Activated CD4-positive, CD25-positive, alpha-beta regulatory T cell (primary cell): ENCODE data around the gene GOLGB1.
A peak's percentile ranks its signal among the peaks of the same experiment; 100 is the strongest.
"Not testable (repeated sequence)": the region's sequence is repeated elsewhere in the genome, so short reads cannot be mapped to it uniquely, and the experiment has no call there.

Source experiments
- DNase-seq, 4 experiments: peaks; one replicate each; lab custom pipeline; 2025; lab: John Stamatoyannopoulos, UW

The GOLGB1 gene, protein sequence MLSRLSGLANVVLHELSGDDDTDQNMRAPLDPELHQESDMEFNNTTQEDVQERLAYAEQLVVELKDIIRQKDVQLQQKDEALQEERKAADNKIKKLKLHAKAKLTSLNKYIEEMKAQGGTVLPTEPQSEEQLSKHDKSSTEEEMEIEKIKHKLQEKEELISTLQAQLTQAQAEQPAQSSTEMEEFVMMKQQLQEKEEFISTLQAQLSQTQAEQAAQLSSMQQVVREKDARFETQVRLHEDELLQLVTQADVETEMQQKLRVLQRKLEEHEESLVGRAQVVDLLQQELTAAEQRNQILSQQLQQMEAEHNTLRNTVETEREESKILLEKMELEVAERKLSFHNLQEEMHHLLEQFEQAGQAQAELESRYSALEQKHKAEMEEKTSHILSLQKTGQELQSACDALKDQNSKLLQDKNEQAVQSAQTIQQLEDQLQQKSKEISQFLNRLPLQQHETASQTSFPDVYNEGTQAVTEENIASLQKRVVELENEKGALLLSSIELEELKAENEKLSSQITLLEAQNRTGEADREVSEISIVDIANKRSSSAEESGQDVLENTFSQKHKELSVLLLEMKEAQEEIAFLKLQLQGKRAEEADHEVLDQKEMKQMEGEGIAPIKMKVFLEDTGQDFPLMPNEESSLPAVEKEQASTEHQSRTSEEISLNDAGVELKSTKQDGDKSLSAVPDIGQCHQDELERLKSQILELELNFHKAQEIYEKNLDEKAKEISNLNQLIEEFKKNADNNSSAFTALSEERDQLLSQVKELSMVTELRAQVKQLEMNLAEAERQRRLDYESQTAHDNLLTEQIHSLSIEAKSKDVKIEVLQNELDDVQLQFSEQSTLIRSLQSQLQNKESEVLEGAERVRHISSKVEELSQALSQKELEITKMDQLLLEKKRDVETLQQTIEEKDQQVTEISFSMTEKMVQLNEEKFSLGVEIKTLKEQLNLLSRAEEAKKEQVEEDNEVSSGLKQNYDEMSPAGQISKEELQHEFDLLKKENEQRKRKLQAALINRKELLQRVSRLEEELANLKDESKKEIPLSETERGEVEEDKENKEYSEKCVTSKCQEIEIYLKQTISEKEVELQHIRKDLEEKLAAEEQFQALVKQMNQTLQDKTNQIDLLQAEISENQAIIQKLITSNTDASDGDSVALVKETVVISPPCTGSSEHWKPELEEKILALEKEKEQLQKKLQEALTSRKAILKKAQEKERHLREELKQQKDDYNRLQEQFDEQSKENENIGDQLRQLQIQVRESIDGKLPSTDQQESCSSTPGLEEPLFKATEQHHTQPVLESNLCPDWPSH (N-terminal part only)

DNA sequence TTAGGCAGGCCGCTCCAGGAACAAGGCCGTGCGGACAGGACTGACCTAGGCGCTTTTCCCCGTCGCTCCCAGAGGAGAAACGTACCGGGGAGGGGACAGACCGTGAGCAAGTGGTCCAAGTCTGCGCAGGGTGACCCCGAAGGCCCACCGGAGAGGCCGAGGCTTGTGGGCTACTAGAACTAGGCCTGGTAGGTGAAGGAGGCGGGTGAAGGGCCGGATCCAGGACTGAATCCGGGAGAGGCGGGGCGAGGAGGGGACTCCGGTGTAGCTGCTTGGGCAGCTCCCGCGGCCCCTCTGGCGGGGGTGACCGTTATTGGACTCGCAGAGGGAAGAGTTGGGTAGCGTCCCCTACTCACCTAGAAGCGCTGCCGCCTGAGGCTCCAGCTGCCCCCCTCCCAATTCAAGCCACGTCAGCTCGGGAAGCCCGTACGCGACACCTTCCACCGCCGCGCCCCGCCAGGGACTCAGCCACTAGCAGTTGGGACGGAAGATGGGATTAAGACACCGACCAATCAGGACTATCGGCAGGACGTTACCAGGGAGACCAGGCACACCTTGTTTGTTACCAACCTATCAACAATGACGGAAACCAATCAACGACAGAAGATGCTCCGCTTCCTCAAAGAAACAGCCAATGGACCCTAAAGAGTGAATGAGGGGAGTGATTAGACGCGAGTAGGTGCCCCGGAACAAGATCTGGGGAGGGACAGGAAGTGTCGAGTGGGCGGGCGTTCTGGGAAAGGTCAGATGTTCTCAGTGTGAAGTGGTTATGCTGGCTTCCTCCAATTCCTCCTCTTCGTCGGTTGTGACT, at the start of gene GOLGB1:
GOLGB1 (minus strand) TSS at position 466 of the 811 bp plus-strand sequence. CDS start 18,770 bp downstream, outside the sequence.
- DNase-seq, result peak; percentile 83 to 93 (median 90)

DNA sequence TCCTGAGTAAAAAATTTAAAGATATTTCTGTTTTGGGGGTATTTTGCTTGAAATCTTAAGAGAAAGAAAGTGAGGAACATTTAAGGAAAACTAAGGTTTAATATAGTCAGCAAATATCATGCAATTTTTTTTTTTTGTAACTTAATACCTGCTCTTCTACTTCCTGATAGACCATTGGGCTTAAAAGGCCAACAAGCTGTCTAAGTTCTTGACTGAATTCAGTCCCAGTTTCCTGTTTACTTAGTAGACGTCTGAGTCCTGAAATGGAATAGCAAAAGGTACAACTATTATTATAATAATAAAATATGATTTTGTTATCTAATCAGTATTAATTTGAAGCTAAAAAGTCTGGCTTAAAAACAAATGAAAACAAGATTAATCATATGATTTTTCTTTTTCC, 47.4 kb upstream of the GOLGB1 start:
- DNase-seq, result no peak

DNA sequence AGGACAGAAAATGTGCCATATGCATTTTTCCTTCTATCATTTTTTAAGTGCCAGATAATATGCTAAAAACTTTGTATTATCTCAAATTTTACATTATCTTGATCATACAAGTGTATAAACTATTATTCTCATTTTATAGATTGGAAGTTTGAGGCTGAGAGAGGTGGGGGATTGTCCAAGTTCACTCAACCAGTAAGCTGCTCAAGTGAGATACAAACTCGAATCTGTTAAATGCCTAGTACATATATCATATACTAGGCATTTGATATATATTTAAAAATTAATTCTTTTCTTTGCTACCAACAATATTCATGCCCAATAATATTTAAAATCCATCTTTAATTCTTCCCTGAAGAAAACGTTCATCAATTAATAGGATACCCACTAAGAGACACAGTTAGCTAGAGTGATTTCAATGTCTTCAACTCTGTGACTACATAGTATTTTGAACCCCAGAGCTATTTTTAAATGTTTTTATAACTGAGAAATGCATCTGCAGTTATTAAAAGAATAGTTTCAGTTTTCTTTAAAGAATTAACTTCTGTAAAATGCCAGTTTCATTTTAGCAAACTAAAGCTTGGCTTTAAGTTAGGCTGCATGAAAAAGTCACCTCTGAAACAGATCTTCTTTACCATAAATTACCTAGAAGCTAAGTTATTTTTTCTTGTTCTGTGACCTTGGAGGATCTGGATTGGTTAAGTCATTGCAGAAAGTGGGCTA, 44.9 kb upstream of the GOLGB1 start:
- no peak for DNase-seq

DNA sequence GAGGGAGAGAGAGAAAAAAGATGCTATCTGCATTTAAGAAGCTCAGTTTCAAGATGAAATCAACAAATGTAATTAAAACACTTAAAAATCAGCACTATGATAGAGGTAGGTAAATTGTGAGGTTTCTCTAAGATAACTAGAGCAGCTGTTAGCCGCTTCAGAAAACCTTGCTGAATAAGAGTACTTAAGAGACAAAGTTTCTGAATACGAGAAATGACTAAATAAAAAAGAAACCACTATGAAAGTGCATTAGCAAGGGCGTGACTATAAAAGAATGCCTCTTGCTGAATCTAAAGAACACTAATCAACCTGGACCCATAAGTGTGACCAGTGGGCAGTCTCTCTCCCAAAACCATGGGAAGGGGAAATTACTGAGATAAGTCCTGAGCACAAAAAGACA, 43.5 kb upstream of the GOLGB1 start:
- no peak for DNase-seq

DNA sequence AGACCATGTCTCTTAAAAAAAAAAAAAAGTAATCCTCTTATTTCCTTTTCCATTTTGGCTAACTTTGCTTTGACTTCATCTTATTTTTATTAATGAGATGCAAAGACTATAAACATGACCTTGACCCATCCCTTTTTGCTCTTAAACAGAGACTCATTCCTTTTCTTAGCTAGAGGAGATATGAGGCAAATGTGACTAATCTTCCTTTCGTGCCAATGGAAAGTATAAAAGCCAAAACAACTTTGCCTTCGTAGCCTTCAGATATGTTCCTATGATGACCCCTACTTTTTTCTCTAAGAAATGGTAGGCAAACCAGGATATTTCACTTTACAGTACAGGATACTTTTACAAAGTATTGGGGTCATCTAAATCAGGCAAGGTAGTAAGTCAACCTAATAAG, 36.9 kb upstream of the GOLGB1 start:
- no peak for DNase-seq

DNA sequence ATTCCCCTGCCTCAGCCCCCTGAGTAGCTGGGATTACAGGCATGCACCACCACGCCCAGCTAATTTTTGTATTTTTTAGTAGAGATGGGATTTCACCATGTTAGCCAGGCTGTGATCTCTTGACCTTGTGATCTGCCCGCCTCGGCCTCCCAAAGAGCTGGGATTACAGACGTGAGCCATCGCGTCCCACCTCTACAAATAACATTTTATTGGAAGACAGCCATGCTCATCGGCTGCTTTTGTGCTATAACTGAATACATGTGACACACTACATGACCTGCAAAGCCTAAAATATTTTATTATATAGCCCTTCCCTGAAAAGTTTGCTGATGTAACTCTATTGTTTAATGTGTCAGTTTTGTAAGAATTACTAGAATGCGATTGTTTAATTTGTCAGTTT, 33.2 kb upstream of the GOLGB1 start:
- DNase-seq, result not testable (repeated sequence)

DNA sequence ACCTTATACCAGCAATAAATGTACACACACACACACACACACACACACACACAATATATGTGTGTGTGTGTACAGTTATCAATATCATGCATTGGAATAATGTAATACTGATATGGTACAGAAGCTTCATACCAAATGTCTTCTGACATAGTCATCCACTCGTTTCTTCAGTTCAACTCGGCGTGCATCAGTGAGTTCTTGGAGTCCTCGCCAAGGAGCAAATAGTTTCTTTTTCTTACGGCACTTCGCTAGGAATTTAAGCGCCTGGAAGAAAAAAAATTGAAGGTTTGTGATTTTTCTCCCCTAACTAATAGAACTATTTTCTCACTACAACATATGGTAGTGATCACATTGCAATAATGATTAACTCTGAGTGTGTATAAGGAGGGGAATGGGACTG, 32.1 kb upstream of the GOLGB1 start:
- no peak for DNase-seq

DNA sequence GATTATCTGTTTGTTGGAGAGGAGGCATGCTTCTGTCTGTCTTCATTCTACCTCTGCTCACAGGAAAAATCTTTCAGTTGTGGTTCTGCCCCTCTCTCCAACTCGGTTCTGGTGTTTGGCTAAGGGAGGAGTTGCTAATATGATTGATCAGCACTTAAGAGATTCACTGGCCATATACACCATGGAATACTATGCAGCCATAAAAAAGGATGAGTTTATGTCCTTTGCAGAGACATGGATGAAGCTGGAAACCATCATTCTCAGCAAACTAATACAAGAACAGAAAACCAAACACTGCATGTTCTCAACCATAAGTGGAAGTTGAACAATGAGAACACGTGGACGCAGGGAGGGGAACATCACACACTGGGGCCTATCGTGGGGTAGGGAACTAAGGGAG, 25.6 kb upstream of the GOLGB1 start:
- not testable (repeated sequence) for DNase-seq

DNA sequence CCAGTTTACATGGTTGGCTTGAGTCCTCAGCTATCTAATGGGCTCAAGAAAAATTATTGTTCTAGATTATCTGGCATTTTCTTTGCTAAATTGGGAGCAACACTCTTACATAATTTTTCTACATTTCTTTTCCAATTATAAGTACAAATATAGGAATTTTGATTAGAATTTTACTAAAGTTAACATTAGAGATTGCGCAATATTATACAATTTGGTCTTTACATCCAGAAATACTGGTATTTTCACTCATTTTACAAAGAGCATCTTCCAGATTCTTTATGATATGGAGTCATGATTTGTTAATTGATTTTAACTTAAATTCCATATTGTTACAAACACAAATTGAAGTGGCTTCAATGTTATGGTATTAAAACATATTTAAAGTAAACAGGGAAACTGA, 19.7 kb upstream of the GOLGB1 start:
- no peak for DNase-seq

DNA sequence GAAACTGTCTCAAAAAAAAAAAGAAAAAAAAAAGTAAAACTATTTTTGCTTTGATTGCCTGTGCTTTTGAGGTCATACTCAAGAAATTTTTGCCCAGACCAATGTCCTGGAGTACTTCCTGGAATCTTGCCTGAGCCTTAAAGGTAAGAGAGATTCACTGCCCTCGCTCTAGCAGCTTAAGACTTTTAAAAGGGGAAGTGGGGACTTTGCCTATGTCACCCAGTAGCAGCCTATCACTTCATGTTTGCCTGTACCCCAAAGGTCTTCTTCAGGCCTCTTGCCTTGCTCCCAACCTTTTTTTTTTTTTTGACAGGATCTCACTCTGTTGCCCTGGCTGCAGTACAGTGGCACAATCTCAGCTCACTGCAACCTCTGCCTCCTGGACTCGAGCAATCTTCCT, 18.9 kb upstream of the GOLGB1 start:
- DNase-seq, result no peak

DNA sequence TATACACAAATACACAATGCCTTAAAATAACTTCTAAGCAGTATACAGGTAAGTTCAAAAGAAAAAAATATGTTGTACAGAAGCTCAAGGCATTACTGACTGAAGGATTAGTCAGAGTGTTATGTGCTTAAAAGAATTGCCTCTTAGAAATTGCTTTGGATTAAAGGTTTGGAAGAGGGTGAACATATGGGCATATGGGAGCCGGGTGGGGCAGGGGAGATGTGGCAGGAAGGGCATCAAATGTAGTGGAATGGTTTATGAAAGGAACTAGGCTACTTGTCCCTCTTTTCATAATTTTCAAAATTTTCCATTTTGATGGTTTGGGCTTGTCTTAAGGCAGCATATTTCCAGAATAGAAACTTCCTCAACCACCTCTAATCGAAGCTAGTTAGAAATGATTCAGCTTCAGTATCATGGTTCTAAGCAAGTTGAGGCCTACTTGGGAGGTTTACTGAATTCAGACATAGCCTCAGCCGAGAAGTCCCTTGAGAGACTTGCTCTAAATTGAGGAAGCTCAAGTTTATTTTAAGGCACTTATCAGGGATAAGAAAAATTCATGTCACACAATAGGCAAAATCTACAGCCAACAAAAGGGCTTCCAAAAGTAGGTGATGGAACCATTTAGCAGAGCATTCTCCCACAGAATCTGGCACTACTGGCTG, 10.1 kb upstream of the GOLGB1 start:
- no peak for DNase-seq

DNA sequence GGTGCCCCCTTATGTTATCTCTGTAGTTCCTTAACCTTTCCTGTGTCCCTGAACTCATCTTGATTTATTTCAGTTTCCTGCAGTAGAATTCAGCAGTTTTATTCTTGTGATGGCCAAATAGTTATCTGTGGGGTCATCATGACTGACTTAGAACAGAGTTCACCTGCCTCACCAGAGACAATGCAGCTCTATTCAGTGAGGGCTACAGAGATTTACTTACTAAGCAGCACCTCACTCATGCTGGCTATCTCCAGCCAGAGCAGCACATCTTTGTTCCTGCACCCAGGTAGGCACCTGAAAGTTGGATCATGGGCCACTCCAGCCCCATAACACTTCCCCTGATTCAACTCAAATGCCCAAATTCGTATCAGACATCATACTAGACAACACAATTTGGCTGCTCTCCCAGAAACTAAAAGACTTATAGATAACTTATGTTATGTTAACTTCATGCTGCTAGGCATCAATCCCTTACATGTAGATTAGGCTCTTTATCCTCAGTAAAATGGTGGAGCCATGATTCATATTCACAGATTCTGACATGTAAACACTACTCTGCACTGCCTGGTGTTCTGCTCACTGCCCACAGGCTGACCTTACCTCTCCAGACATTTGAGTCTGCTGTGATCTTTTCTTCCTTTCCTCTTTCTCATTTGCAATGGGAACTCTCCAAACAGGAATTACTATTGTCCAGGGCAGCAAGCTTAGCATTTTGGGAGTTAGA, 9.3 kb upstream of the GOLGB1 start:
- no peak for DNase-seq

DNA sequence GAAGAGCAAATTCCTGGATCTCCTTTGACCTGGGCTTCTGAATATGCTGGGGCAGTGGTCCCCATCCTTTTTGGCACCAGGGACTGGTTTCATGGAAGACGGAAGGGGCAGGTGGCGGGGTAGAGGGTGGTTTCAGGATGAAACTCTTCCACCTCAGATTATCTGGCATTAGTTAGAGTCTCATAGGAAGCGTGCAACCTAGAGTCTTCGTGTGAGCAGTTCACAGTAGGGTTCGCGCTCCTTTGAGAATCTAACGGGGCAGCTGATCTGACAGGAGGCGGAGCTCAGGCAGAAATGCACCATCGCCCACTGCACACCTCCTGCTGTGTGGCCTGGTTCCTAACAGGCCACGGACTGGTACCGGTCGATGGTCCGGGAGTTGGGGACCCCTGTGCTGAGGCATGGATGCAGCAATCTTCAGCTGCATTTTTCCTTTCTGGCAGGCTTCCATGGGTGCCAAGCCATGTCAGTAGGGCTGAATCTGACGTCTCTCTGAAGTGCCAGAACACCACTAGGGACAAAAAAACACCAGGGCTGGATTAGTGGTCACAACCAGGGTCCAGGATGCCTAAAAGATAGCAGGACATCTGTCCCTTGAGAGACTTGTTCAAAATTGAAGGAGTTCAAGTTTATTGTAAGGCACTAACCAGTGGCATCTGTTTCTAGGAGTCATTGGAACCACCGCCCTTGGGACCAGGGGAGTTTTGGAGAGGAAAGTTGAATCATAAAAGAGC, 8.4 kb upstream of the GOLGB1 start:
- DNase-seq, result no peak

DNA sequence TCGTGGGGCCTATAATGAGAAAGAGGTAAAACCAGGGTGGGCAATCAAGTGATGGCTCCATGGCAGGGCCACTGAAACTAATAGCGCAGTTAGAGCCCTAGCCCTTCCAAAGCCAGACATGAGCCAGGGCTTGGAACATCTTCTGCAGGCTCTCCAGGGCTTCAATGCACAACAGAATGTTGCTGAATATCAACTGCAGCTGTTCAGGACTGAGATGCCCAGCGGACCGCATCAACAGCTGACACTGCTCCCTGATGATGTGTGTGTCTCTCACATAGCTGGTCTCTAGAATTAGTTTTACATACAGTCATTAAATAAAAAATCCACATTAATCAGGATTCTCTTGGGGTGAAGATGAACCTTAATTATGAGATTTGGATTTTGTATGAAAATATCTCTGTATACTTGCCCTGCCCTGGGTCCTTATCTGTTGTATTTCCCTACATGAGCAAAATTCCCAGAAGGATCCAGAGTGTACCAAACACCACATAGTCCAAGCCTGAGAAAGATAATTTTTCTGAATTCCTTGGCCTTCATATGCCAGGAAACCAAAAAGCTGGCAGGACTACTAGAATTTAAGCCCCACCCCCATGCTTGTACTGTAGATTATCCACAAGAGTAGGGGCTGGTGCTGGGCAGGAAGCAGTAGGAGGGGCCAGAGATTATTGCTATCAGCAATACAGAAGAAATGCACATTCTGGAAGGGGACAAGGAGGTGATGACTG, 7.7 kb upstream of the GOLGB1 start:
- DNase-seq, result no peak

DNA sequence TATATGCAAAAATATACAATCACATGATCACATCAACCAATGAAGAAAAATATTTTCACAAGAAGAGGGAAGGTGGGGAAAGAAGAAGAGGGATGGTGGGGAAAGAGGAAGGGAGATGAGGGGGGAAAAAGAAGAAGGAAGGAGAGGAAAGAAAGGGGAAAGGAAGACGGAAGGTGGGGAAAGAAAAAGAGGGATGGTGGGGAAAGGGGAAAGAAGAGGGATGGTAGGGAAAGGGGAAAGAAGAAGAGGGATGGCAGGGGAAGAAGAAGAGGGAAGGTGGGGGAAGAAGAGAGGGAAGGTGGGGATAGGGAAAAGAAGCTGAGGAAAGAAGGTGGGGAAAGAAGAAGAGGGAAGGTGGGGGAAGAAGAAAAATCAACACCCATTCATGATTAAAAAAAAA, 3.2 kb upstream of the GOLGB1 start:
- no peak for DNase-seq

DNA sequence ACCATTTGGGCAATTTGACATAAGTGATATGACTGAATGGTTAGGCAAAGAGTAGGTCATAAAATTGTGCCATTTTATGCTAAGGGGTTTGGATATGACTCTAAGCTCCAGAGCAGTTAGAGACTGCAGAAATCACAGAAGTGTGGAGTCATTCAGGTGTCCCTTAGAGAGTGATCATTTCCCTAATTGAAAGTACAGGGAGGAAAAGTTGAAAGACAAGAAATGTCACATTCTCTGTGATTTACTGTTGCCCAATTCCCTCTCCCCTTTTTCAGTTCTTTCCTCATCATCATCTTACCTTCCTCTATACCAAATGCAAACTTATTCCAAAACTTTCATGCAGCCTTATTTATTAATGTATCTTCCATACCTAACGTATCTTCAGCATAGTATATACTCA, 2.7 kb upstream of the GOLGB1 start:
- no peak for DNase-seq

DNA sequence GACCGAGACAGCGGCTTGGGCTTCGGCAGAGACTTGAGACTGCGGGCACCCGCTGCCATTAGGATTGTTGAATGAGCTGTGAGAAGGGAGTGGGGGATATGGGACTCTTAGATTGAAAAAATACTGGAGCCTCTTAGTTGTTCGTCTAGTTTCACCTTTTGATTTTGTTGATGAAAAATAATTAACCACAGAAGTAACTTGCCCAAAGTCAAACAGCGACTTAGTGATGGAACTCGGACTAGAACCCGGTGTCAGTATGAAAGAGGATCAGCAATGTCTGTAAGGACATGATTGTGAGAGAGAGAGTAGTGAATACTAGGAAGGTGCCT, 510 bp upstream of the GOLGB1 start:
- DNase-seq, result no peak

DNA sequence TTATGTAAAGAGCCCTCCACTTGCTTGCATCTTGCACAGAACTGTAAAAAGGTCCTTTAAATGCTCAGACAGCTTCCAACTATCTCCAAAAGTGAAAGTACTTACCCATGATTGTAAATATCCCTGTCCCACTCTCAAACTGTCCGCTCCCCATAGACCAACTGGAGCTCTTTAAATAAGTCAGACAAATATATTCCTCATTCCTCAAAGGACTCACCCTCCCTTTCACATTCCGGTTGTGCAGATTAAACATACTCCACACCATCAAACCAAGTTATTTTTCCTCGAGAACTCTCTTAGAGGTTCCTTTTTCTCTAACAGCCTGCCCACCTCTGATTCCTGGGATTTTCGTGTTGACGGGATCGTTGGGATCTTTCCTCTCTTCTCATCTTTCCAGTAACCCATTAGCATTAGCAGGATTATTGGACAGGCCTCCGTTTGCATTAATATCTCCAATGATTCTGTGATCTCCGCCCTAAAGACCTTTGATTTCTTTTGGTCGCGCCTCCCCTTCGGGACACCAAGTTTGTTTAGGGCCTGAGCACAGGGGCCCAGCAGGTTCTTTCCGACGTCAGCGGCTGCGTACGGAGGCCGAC, 763 bp downstream of the GOLGB1 start:
- no peak for DNase-seq
